Neutrophil (primary cell): Measurements from ENCODE around the gene TIA1.
A peak's percentile ranks its signal among the peaks of the same experiment; 100 is the strongest.
"Not testable (repeated sequence)": the region's sequence is repeated elsewhere in the genome, so short reads cannot be mapped to it uniquely, and the experiment has no call there.

Experiments used
- H3K27ac ChIP-seq: fragments of 200-600 bp; sonication (generic); 2 replicates; pipeline ENCODE4 v1.5.1; 2016; ENCODE audit warnings: mild to moderate bottlenecking, moderate library complexity
- H3K27me3 ChIP-seq: fragments of 200-600 bp; sonication (generic); 2 replicates; pipeline ENCODE4 v1.6.0; 2016; ENCODE audit warnings: mild to moderate bottlenecking
- H3K36me3 ChIP-seq: fragments of 200-600 bp; sonication (generic); 2 replicates; pipeline ENCODE4 v1.5.1; 2017
- H3K4me1 ChIP-seq, 2 experiments: fragments of 200-600 bp in 1 of 2; sonication (generic) in 1 of 2; 1 replicate in 1 of 2; 2 replicates in 1 of 2; pipeline versions ENCODE4 v1.5.1 to v1.6.1; 2013 to 2016; ENCODE audit warnings: low read depth in 1 of 2, low read length in 1 of 2, mild to moderate bottlenecking in 1 of 2, moderate library complexity in 1 of 2; ENCODE audit not compliant: control insufficient read depth in 1 of 2, insufficient read depth in 1 of 2
- H3K4me3 ChIP-seq, 2 experiments: fragments of 200-600 bp in 1 of 2; sonication (generic) in 1 of 2; 1 replicate in 1 of 2; 2 replicates in 1 of 2; pipeline ENCODE4 v1.5.1; 2013 to 2016; ENCODE audit warnings: low read depth in 1 of 2, low read length in 1 of 2, mild to moderate bottlenecking in 1 of 2, moderate library complexity in 1 of 2
- H3K9me3 ChIP-seq: fragments of 200-600 bp; sonication (generic); 2 replicates; pipeline ENCODE4 v1.5.1; 2016
- CTCF ChIP-seq: fragments of 200-600 bp; sonication (generic); IDR thresholded peaks from 2 replicates; pipeline ENCODE4 v1.5.1; 2016; ENCODE audit warnings: antibody characterized with exemption

TIA1 gene

GRCh38 chr2:70190418-70191243 is 57.8 kb downstream of the TIA1 start, which contains the start of gene C2orf42:
C2orf42 (minus strand) TSS chr2:70191019; CDS start chr2:70181985, 9,034 bp downstream.
- H3K27me3 ChIP-seq, result no peaks in the 10 kb centered on the region
- H3K36me3 ChIP-seq, result no peaks in the 10 kb centered on the region
- TF ChIP-seq CTCF, result no peak
- H3K27ac ChIP-seq, result peak within 1 kb of the TSS; percentile 93
- H3K9me3 ChIP-seq, result no peaks in the 10 kb centered on the region
- H3K4me1 ChIP-seq, result peaks cover 12 to 15% of the 10 kb centered on the region in 2 experiments
- H3K4me3 ChIP-seq, result peak within 1 kb of the TSS; percentile 79 to 95

- Histone ChIP-seq H3K4me1 (peaks cover 12 to 15% of the 10 kb centered on the region in 2 experiments), H3K9me3 (no peaks in the 10 kb centered on the region), H3K4me3 (no peak overlapping the region), H3K27me3 (no peaks in the 10 kb centered on the region), H3K27ac (no peak overlapping the region), H3K36me3 (no peaks in the 10 kb centered on the region)
- no peak for TF ChIP-seq CTCF
Observed at GRCh38 chr2:70188460-70188859, 60.0 kb downstream of the TIA1 start.

DNA sequence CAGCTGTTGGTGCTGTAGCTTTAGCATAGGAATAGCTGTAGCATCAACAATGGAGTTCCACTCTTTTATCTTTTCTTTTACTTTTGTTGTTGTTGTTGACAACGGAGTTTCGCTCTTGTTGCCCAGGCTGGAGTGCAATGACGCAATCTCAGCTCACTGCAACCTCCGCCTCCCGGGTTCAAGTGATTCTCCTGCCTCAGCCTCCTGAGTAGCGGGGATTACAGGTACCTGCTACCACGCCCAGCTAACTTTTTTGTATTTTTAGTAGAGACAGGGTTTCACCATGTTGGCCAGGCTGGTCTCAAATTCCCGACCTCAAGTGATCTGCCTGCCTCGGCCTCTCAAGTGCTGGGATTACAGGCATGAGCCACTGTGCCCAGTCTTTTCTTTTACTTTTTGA is 61.3 kb downstream of the TIA1 start:
- H3K4me3 ChIP-seq, H3K9me3 ChIP-seq: not testable (repeated sequence)

GRCh38 chr2:70182689-70183088 is 65.7 kb downstream of the TIA1 start:
- H3K36me3 ChIP-seq, result peaks cover 33% of the 10 kb centered on the region
- TF ChIP-seq CTCF, result no peak
- H3K4me1 ChIP-seq, result no peaks in the 10 kb centered on the region
- no peaks in the 10 kb centered on the region for H3K9me3 ChIP-seq
- H3K27ac ChIP-seq, result no peak overlapping the region
- H3K27me3 ChIP-seq, result no peaks in the 10 kb centered on the region
- no peak overlapping the region for H3K4me3 ChIP-seq

More for the DNA sequence above, 61.3 kb downstream of the TIA1 start:
- not testable (repeated sequence) for H3K27me3 ChIP-seq, H3K36me3 ChIP-seq, H3K27ac ChIP-seq
- H3K4me1 ChIP-seq, result peaks cover 12 to 15% of the 10 kb centered on the region in 2 experiments

- Histone ChIP-seq H3K9me3 (no peaks in the 10 kb centered on the region), H3K36me3 (peaks cover 46% of the 10 kb centered on the region), H3K27me3 (no peaks in the 10 kb centered on the region), H3K4me1 (no peaks in the 10 kb centered on the region), H3K4me3 (no peak overlapping the region), H3K27ac (no peak overlapping the region)
- no peak for TF ChIP-seq CTCF
Observed at GRCh38 chr2:70181363-70181956, 67.0 kb downstream of the TIA1 start.

- no peak overlapping the region for H3K4me3 ChIP-seq
- TF ChIP-seq CTCF, result no peak
- H3K36me3 ChIP-seq, result peaks cover 73% of the 10 kb centered on the region
- no peaks in the 10 kb centered on the region for H3K9me3 ChIP-seq
- no peak overlapping the region for H3K27ac ChIP-seq
- no peaks in the 10 kb centered on the region for H3K27me3 ChIP-seq
- no peaks in the 10 kb centered on the region for H3K4me1 ChIP-seq
Observed at GRCh38 chr2:70173520-70173919, 74.9 kb downstream of the TIA1 start.

DNA sequence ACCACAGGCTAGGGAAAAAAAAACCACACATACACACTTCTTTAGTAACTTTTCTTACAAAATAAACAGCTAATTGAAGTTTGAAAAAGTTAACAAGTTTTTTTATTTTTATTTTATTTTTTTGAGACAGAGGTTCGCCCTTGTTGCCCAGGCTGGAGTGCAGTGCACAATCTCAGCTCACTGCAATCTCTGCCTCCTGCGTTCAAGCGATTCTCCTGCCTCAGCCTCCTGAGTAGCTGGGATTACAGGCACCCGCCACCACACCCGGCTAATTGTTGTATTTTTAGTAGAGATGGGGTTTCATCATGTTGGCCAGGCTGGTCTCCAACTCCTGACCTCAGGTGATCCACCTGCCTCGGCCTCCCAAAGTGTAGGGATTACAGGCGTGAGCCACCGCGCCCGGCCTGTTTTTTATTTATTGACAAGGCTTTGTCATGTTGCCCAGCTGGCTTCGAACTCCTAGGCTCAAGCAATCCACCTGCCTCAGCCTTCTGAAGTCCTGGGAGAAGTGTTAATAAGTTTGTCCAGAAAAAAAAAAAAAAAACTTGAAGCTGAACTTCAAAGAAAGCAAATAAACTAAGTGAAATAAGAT is 78.7 kb downstream of the TIA1 start:
- H3K27ac ChIP-seq, H3K4me3 ChIP-seq, H3K9me3 ChIP-seq, H3K4me1 ChIP-seq, H3K27me3 ChIP-seq: not testable (repeated sequence)
- H3K36me3 ChIP-seq, result peaks cover 69% of the 10 kb centered on the region
